Activated CD8-positive, alpha-beta T cell treated with anti-CD3 and anti-CD28 coated beads for 36 hours (primary cell): ENCODE results near the gene ZSWIM4. TPM values are rescaled to one million over a fixed set of nuclear protein-coding genes. Genes with fewer than 3 reads are reported as not detected.

Source experiments
- ATAC-seq: fragments of 200-7000 bp; cut with Tn5 transposase; one replicate; pipeline ENCODE4 v1.10.0; 2021; ENCODE audit warnings: mild to moderate bottlenecking, moderate library complexity
- CTCF ChIA-PET: fragments of 350-600 bp; sonication (Branson Sonifier 250); formaldehyde crosslinking; loops from one replicate; lab custom pipeline; 2021; ENCODE audit warnings: antibody characterized with exemption; lab: Charles Lee
- POLR2A ChIA-PET: fragments of 350-600 bp; sonication (Branson Sonifier 250); formaldehyde crosslinking; loops from one replicate; lab custom pipeline; 2021; ENCODE audit warnings: antibody characterized with exemption; lab: Charles Lee
- DNase-seq: peaks from one replicate; pipeline ENCODE4 v3.0.0-alpha.2; 2020
- H3K27ac Mint-ChIP-seq: one replicate; pipeline ENCODE4 v1.8.0; 2021; ENCODE audit warnings: mild to moderate bottlenecking, mixed read lengths
- H3K27me3 Mint-ChIP-seq: one replicate; pipeline ENCODE4 v1.8.0; 2021; ENCODE audit warnings: mixed read lengths
- H3K36me3 Mint-ChIP-seq: one replicate; pipeline ENCODE4 v1.8.0; 2021; ENCODE audit warnings: low read depth, mixed read lengths
- H3K4me1 Mint-ChIP-seq: one replicate; pipeline ENCODE4 v1.8.0; 2021; ENCODE audit warnings: low read depth, mixed read lengths
- H3K4me3 Mint-ChIP-seq: one replicate; pipeline ENCODE4 v1.8.0; 2021; ENCODE audit warnings: mild to moderate bottlenecking, moderate library complexity, mixed read lengths
- H3K9me3 Mint-ChIP-seq: one replicate; pipeline ENCODE4 v1.8.0; 2021; ENCODE audit warnings: mixed read lengths
- intact Hi-C: fragments of 100-400 bp; cut with micrococcal nuclease; formaldehyde crosslinking; loops from one replicate; pipeline ENCODE4 v1.10.0; 2022
- total RNA-seq, 2 experiments: library from RNA; stranded (reverse); gene quantifications; one replicate each; pipeline ENCODE4 v1.2.3, GENCODE V29; 2021
- TF ChIP-seq, protein P1 (sequence below): fragments of 200-600 bp; IDR thresholded peaks from one replicate; pipeline ENCODE4 v1.8.0; 2022; ENCODE audit warnings: antibody characterized with exemption, mild to moderate bottlenecking

The ZSWIM4 gene
- total RNA-seq, 2 experiments from 2014 or later: 6.6 to 6.8 TPM

DNA sequence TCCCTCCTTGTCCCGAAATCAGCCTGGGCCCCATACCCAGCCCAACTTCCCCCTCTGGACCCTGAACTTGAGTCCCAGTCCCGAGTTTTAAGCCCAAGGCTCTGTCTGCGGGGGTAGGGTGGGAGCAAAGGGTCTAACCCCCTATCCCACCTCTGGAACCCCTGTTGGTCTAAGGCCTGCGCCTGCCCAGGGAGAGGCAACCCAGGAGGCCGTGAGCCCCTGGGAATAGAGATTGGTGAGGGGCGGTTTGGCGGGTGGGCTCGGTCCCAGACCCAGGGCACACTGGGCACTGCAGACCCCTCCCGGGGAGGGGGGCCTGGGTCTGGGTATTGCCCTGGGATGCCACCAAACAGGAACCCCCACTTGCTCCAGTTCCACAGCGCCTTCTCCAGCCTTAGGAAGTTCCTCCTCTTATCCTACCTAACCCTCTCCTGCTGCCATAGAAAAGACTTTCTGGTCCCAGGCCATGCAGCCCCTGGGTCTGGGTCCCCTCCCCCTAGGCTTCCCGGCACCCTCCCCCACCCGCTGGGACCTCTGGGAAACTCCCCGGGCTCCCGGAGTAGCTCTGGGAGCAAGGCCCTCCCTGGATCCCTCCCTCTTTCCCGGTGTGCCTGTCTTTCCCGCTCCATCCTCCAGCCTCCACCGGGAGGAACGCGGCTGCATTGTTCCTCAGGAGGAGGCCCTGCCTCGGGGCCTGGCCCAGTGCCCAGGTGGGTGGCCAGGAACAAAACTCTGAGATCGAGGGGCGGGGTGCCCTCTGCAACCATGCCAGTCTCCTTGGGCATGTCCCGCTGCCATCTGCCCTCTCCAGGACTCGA lies 48.1 kb downstream of the ZSWIM4 start:
- ATAC-seq (no peak), DNase-seq (no peak)
- TF ChIP-seq, protein P1, sequence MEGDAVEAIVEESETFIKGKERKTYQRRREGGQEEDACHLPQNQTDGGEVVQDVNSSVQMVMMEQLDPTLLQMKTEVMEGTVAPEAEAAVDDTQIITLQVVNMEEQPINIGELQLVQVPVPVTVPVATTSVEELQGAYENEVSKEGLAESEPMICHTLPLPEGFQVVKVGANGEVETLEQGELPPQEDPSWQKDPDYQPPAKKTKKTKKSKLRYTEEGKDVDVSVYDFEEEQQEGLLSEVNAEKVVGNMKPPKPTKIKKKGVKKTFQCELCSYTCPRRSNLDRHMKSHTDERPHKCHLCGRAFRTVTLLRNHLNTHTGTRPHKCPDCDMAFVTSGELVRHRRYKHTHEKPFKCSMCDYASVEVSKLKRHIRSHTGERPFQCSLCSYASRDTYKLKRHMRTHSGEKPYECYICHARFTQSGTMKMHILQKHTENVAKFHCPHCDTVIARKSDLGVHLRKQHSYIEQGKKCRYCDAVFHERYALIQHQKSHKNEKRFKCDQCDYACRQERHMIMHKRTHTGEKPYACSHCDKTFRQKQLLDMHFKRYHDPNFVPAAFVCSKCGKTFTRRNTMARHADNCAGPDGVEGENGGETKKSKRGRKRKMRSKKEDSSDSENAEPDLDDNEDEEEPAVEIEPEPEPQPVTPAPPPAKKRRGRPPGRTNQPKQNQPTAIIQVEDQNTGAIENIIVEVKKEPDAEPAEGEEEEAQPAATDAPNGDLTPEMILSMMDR: no peak
- ChIA-PET CTCF (no interaction called here), POLR2A (no interaction called here)
- no peaks in the 10 kb centered on the region for H3K27me3 Mint-ChIP-seq
- peaks cover 39% of the 10 kb centered on the region for H3K4me1 Mint-ChIP-seq
- H3K36me3 Mint-ChIP-seq: peaks cover 28% of the 10 kb centered on the region
- intact Hi-C loops: no loop called here
- peak overlapping the region; percentile 97 for H3K27ac Mint-ChIP-seq
- peak overlapping the region; percentile 82 for H3K4me3 Mint-ChIP-seq
- H3K9me3 Mint-ChIP-seq: no peaks in the 10 kb centered on the region

GRCh38 chr19:13844130-13844631 lies 48.9 kb downstream of the ZSWIM4 start:
- H3K4me3 Mint-ChIP-seq: peak overlapping the region; percentile 82
- H3K27ac Mint-ChIP-seq: peak overlapping the region; percentile 83
- H3K36me3 Mint-ChIP-seq: peaks cover 22% of the 10 kb centered on the region
- intact Hi-C loops: no loop called here
- ATAC-seq (no peak), DNase-seq (no peak)
- H3K4me1 Mint-ChIP-seq: peaks cover 37% of the 10 kb centered on the region
- no peaks in the 10 kb centered on the region for H3K9me3 Mint-ChIP-seq
- ChIA-PET POLR2A (no interaction called here), CTCF (no interaction called here)
- TF ChIP-seq, protein P1: no peak
- no peaks in the 10 kb centered on the region for H3K27me3 Mint-ChIP-seq

- H3K27ac Mint-ChIP-seq: peak overlapping the region; percentile 98
- peaks cover 3% of the 10 kb centered on the region for H3K36me3 Mint-ChIP-seq
- intact Hi-C loops: no loop called here
- peak; percentile 99 for DNase-seq
- H3K4me1 Mint-ChIP-seq: peaks cover 55% of the 10 kb centered on the region
- no peaks in the 10 kb centered on the region for H3K9me3 Mint-ChIP-seq
- TF ChIP-seq, protein P1: no peak
- no peaks in the 10 kb centered on the region for H3K27me3 Mint-ChIP-seq
- ChIA-PET POLR2A (interaction anchor here (0.6 to 6.9 kb wide), 13 partner anchors 9 to 692 kb away, joined by 3 to 78 read pairs (median 3); partner anchors contain the start of genes IL27RA and ZSWIM4), CTCF (interaction anchor here (0.9 to 5.5 kb wide), 8 partner anchors 9 to 185 kb away, joined by 3 to 45 read pairs (median 5); partner anchors contain the start of genes C19orf53 and IL27RA)
- peak; percentile 74 for ATAC-seq
- H3K4me3 Mint-ChIP-seq: peak overlapping the region; percentile 74
These were observed 51.5 kb downstream of the ZSWIM4 start for GRCh38 chr19:13846557-13847406.

DNA sequence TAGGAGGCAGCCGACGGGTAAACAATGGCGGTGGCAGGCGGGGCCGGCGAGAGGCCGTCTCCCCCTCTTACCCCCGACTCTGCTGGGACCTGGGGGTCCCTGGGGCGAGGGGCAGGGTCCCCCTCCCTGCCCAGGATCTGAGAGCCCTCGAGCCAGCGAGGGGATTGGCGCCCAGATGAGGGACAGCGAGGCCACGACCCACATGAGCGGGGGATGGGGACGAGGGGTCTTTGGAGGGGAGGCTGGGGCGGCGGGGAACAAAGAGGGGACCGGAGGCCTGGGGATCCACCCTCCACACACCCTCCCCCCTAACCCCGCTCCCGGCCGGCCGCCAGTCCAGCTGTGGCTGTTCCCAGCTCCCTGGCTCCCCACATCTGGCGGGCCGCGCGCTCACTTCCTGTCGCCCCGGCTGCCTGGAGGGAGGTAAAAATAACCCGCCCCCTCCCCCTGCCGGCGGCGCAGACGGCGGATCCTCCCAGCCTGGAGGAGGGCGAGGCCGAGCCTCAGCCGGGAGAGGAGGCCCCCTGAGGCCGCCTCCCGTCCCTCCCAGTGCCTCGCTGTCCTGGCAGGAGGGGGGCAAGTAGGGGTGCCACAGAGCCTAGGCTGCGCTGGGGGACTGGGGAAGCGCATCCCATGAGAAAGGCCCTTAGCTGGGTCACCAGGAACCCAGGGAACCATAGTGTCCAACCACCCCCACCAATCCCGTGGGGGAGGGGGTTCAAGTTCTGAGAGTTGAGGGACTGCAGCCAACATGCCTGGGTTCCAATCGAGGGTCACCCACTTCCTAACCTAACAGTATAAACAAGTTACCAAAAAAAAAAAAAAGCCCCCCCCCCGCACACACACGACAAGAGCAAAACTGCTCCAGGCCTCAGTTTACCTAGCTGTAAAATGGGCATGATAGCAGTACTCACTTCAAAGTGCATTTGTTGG lies 52.4 kb downstream of the ZSWIM4 start:
- peaks cover 55% of the 10 kb centered on the region for H3K4me1 Mint-ChIP-seq
- peak overlapping the region; percentile 74 for H3K4me3 Mint-ChIP-seq
- no peaks in the 10 kb centered on the region for H3K27me3 Mint-ChIP-seq
- ATAC-seq: peak; percentile 29
- no peaks in the 10 kb centered on the region for H3K9me3 Mint-ChIP-seq
- POLR2A ChIA-PET: interaction anchor here (1.0 to 6.9 kb wide), 5 partner anchors 10 to 239 kb away, joined by 3 to 78 read pairs (median 3); no protein-coding TSS in a partner anchor
- CTCF ChIA-PET: interaction anchor here (1.3 to 5.5 kb wide), 5 partner anchors 13 to 73 kb away, joined by 3 to 45 read pairs (median 6); partner anchors contain the start of gene C19orf53
- intact Hi-C loops: no loop called here
- H3K27ac Mint-ChIP-seq: peak overlapping the region; percentile 98
- TF ChIP-seq, protein P1: no peak
- no peaks in the 10 kb centered on the region for H3K36me3 Mint-ChIP-seq
- peak; percentile 90 for DNase-seq
